NK-92 treated with Interleukin-12 subunit alpha and Interleukin-12 subunit beta, amount 100 ng/mL, for 24 hours (cell line): ENCODE data around the gene ILDR2.
"Not testable (repeated sequence)": the region's sequence is repeated elsewhere in the genome, so short reads cannot be mapped to it uniquely, and the experiment has no call there.

Experiments
- DNase-seq: peaks from one replicate; lab custom pipeline; 2025; lab: John Stamatoyannopoulos, UW

The ILDR2 gene

DNA sequence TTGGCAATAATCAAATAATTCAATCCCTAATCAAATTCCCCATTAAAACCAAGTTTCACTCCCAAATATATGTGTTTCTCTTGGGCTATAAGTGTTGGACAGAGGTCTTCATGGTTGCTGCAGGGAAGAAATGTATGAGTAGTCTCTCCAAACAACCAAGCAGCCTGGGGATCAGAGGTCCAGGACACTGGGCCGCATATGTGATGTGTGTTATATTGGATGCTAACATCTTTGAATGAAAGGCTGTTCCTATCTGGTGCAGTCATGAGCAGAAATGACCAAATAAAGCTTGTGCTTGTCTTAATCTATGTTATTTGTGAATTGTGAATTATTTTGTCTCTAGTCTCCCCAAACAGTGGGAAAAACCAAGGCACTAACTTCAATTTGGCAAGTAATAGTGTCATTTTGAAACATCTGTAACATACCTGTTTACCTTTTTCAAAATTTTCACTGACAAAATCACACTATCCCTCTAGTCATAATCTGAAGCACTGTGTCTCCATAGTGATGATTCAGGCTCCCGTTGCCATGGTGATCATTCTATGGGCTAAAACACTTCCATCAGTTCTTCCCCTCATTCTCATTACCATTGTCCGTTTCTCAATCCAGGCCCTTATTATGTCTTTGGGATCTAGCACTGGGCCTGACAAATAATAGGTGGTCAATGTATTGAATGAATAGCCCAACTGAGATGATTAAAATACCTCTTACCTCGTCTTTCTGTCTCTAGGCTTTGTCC is 86.8 kb downstream of the ILDR2 start:
- no peak for DNase-seq

DNA sequence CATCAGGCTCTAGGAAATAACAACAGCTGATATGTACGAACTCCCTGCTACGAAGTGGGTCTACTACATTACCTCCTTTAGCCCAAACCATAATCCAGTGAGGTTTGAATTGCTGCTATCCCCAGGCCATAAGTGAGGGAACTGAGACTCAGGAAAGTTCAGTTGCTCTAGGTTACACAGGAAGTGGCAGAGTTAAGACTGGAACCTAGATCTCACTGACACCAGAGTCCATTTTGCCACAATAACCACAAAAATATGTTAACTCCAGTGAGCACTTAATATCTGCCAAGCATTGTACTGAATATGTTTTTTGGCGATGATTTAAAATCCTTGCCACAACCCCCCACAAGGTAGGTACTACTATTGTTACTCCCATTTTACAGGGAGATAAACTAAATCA is 90.4 kb downstream of the ILDR2 start:
- no peak for DNase-seq

DNA sequence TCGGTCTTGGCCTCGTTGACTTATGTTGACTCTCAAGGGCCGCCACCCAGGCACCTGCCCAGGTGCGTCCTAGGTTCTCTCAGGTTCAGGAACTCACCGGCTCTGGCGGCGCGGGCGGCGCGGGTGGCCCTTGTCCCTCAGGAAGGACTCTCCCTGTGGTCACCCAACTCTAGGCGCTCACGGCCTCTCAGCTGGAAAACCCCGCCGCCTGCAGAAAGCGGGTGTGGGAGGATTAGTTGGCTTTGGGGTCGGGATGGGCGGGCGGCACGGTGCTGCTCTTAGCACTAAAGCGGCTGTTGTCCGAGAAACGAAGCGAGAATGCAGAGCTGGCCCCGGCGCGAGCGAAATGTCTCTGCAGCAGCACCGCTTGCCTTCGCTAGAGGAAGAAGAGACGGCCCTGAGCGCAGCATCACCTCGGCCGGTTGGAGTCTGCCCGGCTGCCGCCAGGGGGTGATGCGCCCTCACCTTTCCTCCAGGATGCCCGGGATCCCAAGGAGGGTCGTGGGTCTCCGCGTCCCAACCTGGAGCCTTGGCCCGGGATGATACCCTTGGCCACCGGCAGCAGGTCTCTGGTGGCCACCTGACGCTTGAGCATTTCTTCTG is 91.2 kb downstream of the ILDR2 start:
- no peak for DNase-seq

DNA sequence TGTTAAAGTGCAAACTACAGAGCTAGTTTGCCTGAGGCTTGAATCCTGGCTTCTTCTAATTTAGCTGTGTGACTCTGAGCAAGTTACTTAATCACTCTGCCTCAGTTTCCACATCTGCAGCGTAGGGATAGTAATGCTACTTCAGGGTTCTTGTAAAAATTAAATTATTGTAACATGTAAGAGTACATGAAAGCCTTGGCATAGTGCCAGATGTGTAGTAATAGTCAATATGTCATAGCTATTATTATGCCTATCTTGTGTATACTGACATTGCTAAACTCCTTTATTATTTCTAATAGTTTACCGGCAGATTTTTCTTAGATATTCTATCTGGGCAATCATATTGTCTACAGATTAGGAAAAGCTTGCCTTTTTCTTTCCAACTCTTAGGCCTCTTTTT is 92.4 kb downstream of the ILDR2 start:
- DNase-seq, result no peak

DNA sequence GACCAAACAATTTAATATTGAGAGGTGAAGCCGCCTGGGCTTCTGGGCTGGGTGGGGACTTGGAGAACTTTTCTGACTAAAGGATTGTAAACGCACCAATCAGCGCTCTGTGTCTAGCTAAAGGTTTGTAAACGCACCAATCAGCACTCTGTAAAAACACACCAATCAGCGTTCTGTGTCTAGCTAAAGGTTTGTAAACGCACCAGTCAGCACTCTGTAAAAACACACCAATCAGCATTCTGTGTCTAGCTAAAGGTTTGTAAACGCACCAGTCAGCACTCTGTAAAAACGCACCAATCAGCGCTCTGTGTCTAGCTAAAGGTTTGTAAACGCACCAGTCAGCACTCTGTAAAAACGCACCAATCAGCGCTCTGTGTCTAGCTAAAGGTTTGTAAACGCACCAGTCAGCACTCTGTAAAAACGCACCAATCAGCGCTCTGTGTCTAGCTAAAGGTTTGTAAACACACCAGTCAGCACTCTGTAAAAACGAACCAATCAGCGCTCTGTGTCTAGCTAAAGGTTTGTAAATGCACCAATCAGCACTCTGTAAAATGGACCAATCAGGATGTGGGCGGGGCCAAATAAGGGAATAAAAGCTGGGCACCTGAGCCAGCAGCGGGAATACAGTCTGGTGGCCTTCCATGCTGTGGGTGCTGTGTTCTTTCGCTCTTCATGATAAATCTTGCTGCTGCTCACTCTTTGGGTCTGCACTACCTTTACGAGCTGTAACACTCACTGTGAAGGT is 97.0 kb downstream of the ILDR2 start:
- DNase-seq, result not testable (repeated sequence)

DNA sequence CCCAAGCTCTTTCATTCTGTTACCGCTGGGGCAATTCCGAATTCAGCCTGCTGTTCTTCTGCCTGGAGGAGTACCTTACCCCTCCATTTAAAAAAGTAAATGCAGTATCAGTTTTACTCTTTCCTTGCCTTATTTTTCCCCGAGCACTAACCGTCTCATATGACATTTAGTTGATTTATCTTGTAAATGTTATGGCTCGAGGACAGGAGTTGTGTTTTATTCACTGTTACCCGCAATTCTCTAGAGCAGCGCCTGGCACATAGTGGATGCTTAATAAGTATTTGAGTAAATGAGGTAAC is 98.9 kb downstream of the ILDR2 start:
- no peak for DNase-seq

DNA sequence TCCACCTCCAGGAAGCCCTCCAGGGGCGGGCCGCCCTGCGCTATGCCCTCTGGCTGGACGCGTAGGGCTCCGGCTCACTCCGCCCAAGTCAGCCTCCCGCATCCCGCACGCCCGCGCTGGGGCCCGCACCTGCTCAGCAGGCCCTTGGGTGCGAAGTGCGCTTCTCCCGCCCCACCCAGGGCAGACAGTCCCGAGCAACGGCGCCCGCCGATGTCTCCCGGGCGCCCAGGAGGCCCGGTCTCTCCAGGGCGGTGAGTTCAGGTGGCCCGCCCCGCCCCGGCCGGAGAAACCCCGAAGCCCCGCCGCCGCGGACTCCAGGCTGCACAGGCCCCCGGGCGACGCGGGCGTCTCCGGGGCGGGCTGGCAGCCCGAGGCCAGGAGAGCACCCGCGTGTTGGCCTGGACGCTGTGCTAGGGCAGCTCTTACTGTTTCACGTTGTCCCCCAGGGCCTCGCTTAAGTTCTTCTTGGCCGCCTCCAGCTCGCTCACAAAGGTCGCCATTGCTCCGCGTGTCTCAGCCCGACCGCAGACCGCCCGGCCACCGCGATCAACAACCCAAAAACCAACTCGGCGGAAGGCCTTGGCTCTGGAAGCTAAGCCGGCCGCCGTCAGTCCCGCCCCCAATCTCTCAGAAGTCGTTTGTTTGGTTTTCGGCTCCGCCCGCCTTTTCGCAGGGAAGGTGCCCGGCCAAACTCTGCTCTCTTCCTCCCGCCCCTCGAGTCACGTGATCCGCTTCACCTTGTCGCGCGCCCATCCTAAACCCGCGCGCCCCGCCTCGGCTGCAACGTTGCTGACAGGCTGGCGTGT is 99.4 kb downstream of the ILDR2 start, which contains the start of gene TADA1:
TSS of gene TADA1 (minus strand) at position 531 of the 806 bp plus-strand sequence. CDS start at position 500, 31 bp downstream.
- DNase-seq, result peak; percentile 98

DNA sequence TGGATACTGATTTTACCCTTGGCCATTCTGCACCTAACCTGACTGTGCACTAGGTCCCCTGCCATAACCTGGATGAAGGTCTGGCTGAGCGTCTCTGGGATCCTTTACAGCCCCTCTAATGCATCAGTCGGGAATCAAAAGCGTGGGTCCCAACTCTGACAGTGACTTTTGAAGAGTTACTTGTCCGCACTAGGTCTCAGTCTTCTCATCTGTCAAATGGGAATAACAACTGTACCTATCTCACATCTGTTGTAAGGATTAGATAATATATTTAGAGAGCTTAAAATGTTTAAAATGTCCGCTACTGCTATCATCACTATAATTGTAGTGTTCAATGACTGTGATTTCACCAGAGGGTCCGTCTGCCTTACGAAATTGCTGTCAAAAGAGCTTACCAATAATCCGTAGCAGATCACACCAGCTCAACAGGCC is 100.0 kb downstream of the ILDR2 start:
- no peak for DNase-seq

DNA sequence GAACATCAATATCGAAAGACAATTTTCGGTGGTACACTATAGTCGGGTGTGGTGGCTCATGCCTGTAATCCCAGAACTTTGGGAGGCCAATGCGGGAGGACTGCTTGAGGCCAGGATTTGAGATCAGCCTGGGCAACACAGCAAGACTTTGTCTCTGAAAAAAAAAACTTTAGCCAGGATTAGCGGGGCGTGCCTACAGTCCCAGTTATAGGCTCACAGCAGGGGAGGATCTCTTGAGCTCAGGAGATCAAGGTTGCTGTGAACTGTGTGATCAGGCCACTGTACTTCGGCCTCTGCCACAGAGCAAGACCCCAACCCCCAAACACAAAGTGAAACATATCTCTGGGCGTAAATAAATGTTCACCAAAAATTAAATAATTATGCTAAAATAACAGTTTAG is 100.9 kb downstream of the ILDR2 start:
- no peak for DNase-seq

DNA sequence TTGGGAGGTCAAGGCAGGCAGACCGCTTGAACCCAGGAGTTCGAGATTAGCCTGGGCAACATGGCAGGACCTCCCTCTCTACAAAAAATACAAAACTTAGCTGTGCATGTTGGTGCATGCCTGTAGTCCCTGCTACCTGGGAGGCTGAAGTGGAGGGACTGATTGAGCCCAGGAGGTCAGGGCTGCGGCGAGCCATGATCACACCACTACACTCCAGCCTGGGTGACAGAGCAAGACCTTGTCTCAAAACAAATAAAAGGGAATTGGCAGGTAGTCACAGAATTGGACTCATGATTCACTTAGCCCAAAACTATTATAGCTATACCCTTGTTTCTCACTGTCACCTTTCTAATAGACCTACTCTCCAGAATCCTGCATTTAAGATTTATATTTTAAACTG is 104.8 kb downstream of the ILDR2 start:
- no peak for DNase-seq

DNA sequence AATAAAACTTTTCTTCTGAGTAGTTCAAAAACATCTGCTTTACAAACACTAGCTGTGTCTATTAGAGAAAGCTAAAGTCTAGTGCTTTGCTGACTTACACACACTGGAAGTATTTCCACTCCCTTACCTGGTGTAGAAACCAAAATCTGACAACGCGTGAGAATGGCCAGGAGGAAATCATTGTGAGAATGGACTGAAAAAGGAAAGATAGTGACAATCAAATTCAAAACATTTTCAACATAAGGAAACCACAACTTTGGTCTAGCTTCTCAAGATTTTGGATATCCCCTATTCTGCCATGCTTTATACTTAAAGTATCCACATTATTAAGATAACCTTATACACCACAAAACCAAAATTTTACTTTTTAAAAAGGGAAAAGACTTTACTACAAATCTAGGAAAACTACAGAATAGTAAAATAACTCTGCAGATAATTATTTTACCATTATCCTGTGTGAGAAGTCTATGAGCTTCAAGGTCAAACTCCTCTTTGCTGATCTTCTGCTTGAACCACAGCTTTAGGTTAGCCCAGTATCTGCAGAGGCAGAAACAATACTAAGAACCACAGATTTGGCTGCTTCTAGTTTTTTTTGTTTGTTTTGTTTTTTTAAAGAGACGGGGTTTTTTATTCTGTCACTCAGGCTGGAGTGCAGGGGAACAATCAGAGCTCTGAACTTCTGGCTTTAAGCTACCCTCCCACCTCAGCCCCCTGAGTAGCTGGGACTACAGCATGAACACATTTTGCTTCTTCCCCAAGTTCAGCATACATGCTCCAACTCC is 105.8 kb downstream of the ILDR2 start:
- no peak for DNase-seq

DNA sequence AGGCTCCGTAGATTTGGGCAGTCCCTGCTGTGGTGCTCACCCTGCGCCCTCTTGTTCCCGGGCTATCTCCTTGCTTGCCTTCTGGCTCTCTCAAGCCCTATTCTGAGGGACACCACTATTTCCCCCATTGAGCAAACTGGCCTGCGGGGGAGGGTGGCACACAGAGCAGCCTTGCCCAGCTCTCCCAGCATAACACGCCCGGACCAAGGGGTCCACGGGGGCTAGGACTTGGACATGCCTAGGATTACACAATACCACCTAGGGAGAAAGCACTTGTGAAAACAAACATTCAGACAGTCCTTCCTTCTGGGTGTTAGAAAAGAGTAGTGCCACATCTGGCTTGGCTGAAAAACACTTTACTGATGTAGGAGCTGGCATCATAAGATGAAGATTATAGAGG is 106.7 kb downstream of the ILDR2 start:
- DNase-seq, result no peak

DNA sequence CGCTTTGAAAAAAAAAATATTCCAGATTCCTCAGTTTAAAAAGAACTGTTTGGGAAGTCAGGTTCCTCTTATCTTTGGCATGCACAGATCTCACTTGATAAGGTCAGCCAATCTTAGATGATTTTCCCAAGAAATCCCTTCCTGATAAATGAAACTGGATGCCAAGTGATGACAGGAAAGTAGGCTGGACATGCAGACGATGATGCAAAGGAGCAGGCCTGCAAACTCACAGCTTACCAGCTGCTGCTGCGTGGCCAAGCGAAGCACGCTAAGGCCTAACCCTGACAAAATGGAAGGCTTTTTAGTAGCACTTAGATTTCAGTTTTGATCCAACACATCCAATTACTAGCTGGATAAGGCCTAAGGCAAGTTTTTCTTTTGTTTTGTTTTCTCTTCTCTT is 109.4 kb downstream of the ILDR2 start:
- no peak for DNase-seq

DNA sequence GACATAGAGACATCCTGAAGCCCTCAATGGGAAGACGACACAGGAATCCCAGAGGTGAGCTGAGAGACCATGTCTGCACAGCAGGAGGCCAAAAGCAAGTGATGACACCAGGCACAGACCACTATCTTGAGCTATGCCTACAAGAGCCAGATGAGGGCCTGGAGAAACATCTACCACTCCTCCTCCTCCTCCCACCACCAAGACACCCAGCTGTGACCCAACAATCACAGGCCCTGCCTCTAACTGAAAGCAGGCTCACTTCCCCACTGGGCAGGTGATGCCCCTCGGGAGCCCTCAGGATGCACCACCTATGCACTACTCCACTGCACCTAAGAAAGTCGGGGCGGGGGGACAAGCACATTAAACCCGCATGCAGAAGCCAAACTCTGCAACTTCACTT is 115.7 kb downstream of the ILDR2 start:
- DNase-seq, result no peak

DNA sequence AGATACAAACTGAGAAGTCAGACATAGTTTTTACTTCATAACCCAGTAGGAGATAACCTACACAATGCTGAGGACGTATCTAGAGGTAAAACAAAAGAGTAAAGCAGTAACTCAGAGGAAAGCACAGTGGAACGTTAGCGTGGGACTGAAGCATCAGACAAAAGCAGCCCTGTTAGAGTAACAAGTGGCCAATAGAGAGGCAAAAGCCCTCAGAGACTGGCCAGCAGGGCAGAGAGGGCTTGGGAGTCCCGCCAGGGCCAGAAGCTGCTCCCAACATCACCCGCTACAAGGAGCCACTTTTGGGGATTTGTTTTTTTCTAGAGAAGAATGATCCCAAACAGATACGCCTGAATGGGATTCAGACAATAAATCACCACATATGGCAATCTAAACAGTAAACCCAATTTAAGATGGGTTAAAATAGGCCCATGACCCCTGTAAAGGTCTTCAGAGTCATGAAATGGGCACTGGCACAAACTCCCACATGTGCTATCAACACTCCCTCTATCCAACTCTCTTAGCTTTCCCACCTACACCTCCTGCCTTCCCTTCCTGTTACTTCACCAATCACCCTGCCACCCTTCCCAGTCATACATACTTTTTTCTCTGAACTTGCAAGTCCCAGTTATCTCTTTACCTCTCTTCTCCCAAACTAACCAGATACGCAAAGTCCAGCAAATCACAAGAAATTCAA is 116.5 kb downstream of the ILDR2 start:
- no peak for DNase-seq
